GM21825 (cell line): ENCODE measurements around the gene SORBS2.

ENCODE experiments used
- ATAC-seq: cut with Tn5 transposase; IDR thresholded peaks from one replicate; pipeline ENCODE4 v1.9.1; 2021; ENCODE audit warnings: mild to moderate bottlenecking, moderate library complexity; ENCODE audit not compliant: unreplicated experiment

SORBS2 gene

GRCh38 chr4:185599553-185600243, 212.3 kb downstream of the SORBS2 start:
- no peak for ATAC-seq

DNA sequence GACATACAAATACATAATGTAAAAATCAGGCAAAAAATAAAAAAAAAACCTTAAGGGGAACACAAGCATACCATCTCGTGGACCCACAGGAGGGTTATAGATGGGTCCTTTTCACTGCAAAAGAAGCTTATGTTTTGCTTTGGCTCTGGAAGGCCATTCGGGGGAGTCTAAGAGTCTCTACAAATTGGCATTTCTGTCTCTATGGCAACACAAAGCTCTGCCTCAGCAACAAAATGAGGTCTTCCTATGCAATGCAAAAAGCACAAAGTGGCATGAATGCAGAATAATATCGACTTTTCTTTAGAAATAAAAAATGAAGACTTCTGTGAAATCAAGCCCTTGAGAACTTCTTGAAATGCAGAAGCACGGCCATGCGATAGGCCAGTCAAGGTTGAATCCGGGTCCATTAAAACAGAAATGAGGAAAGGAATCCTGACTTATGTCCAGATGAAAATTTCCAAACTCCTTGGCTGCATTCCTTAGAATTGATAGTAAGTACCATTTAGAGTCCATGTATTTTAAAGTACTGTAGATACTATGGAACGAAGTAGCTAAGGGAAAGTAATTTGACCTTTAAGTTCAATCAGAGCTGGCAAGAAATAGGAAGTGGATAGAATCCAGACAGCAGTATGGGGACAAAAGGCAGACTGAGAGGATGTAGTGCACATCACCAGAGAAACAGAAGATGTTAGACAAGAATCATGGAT, 213.0 kb downstream of the SORBS2 start:
- ATAC-seq: no peak

- peak; percentile 89 for ATAC-seq
Measured at GRCh38 chr4:185597532-185598188, 214.3 kb downstream of the SORBS2 start.

DNA sequence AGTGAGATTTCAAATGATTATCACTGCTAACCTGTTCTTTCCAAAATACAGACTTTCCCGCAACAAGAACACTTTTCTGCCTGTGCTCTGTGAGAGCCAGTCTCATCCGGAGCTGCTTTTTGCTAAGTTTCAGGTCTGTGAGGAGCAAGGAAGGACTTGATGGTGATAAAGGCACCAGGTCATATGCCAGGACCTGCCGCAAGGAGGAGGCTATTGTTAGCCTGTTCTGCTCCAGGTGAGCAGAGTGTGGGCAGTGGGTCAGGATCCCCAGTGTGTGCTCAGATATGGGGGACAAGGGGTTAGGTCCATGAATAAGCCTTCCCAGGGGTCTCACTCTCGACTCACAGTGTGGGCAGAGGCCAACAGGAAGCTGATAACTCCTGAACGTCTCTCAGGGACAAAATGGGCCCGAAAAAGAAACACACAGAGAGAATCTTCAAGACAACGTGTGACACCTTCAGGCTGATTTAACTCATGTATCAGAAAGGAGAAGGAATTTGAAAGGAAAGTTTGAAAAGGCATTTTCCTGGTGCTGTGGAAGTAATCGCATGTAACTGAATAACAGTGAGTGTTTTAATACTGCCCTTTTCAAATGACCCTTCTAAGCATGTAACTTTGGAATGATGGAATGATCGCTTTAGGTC, 219.0 kb downstream of the SORBS2 start:
- no peak for ATAC-seq

GRCh38 chr4:185592438-185592837, 219.6 kb downstream of the SORBS2 start:
- ATAC-seq: no peak

- no peak for ATAC-seq
Measured at GRCh38 chr4:185591679-185592141, 220.3 kb downstream of the SORBS2 start.

DNA sequence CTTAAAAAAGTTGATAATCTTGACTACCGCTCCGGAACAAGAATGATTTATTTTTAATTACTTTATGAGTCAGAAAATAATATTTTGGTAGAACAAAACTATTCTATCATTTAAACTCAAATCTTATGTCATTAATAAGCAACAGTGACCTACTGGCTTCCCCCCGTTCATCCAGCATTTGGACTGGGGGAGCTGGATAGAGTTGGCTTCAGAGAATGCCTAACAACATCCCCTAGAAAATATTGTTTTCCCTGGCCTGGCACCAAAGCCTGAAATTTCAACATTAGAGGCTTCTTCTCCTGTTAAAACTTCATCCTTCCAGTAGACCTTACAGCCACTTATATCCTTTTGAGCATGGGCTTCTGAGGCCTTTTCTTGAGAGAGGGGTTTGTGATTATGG, 221.0 kb downstream of the SORBS2 start:
- ATAC-seq: no peak

DNA sequence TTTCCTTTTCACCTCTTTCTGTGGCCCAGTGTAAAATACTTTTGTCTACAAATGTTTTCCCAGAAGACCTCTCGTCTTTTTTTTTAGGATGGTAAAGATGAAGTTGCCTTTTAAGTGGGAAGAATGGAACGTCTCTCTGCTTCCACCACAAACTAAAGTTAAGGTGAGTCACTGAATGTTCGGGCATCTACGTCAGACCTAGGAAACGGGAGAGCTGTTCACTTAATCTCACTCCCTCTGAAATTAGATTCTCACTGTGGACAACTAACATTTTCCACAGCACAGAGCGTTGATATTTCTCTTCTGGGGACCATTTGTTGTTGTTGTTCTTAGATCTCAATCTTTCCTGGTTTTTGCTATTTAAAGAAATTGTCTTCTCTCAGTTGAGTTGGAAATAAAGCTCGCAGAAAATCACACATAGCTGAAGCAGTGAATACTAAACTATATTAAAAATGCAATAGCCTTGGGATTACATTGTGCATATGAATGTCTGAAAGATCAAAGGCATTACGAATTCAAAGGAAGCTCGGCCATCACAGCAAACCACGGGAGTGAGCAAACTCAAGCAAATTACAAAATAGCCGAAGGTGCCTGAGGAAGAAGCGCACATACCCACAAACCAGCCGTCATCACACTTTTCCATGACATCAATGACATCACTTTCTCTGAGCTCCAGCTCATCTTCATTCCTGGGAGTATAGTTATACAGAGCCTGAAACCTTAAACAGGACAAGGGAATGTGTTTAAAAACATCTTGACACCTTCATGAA, 222.7 kb downstream of the SORBS2 start:
- no peak for ATAC-seq

DNA sequence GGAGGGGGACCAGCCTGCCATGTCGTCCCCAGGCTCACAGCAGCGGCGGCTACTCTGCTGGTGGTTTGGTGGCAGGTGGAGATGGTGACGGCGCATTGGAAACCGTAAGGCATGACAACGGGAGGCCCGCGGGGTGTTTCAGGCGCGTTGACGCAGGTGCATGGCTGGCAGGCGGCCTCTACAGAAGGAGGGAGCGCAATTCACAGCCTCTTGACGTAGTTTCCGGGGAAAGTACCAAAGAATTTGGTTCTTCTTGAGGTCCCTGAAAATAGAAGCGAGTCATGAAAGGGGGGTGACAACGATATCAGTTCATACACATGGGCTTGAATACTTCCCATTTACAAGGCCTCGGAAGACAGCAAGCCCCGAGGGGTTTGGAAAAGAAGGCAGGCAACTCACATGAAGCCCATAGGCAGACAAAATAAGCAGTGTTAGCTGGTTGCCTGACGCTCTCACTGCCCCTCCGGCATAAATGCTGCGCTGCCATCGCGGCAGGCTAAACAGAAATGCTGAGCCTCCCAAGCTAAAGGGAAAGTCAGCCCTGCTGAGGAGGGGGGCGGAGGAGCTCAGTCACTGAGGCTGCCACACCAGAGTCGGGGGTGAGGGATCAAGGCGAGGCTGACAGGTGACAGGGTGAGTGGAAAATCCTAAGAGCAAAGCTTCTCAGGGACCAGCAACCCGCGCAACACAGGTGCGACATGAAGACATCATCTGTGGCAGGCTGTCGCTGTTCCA, 224.4 kb downstream of the SORBS2 start:
- ATAC-seq: peak; percentile 100

DNA sequence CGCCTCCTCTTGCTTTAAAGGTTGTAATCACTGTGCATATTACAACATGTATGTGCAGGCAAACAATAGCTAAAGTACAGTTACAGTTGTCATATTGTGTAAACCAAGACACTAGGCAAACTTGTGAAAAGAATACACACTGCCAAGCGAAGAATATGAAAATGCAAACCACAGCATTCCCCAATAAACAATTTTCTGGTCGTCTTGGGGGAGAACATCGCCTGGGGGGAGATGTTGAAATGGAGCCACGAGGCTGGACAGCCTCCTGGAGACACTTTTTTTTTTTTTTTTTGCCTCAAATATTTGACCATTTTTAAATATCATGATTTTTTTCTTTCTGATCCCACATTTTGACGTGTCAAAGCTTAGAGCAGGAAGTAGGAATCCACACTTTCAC, 225.0 kb downstream of the SORBS2 start:
- no peak for ATAC-seq

- no peak for ATAC-seq
Measured at GRCh38 chr4:185585211-185585610, 226.8 kb downstream of the SORBS2 start.

- ATAC-seq: no peak
Measured at GRCh38 chr4:185583813-185584212, 228.2 kb downstream of the SORBS2 start.

- ATAC-seq: no peak
Measured at GRCh38 chr4:185582651-185583400, 229.2 kb downstream of the SORBS2 start.

GRCh38 chr4:185580699-185581098, 231.3 kb downstream of the SORBS2 start:
- ATAC-seq: no peak

DNA sequence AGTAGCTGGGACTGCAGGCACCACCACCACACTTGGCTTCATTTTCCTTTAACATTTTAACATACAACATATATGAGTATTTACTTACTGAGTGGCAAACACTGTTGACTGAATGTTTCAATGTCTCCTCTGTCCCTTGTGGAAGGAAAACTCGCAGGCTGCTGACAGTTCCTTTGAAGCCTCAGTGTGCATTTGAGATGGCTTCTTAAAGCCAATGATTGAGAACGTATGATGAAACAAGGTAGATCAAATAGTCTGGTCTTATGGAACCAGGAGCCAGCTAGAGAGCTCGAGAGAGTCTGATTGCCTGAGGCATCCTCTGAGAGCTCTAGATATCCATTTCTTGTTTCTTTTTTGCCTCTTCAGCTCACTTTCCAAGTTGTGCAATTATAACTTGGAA, 233.7 kb downstream of the SORBS2 start:
- ATAC-seq: no peak

DNA sequence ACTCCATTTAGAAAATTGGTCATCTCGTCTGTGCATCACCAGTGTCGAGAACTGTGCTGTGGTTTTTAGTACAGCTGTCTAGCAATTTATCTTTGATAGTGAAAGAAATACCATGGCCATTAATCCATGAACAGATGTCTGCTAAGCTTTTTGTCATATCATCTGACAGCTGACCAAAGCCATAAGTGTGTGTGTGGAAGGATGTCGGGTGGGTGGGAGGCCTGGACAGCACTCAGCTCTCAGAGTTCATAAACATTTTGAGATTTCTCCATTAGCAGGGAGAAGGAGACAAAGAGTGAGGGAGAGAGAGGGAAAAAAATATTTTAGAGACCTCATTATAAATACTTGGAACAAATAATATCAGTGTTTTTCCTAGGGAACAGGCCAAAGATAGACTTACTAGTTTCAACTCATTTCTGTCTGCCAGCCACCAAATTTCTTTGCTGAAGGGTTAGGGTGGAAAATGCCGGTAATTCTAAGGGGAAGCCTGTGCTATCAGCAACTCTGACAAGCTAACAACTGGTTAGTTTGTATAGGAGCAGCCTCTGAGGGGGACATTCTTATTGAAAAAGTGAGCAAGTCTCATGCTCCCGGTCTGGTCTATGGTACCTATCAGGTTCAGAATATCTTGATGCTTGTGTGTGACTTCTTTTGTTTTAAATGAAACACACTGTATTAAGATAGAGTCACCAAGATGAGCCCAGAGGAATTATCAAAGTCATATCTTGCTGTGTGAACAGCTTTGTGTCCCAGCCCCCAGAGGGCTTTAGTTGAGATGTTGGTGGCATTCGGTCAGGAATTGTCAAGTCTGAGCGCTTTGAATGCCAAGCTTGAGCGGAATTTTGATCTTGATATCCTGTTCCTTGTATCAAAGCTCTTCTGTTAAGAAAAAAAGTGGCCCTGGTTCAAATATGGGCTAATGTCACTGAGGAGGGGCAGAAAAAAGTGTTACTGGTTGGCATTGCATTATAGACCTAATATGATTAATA, 234.7 kb downstream of the SORBS2 start:
- ATAC-seq: no peak

DNA sequence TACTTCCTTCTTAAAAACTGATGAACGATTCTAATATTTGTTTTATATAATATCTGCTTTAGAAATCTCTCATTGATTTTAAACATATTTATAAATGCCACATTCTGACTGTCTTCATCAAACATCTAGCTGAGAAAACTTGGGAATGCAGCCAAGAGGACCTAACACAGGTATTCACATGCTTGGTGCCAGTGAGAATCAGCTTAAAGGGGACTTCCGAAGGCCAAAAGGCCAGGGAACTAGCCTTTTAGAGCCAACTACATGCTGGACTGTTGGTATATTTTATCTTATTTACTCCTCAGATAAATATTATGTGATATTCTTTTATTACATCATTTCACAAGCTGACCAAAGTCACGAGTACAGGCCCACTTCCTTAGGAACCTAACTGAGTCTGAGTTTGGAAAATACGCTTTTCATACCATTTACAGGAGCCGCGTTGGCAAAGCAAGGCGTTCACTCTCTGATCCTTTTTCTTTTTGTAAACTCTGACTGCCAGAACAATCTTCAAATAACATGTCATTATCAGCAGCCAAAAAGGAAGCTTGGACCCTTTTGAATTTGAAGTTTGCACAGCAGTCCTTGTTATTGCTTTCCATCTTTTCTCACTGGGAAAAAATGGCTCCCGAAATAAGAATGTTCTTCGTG, 235.6 kb downstream of the SORBS2 start:
- ATAC-seq: no peak
